Suppressor macrophage treated with lipopolysaccharide for 4 hours (primary cell): ENCODE measurements around the gene BRIP1.
"Not testable (repeated sequence)": the region's sequence is repeated elsewhere in the genome, so short reads cannot be mapped to it uniquely, and the experiment has no call there.

Source experiments
- DNase-seq: peaks from one replicate; pipeline ENCODE4 v3.0.0-alpha.2; 2020

BRIP1 gene

DNA sequence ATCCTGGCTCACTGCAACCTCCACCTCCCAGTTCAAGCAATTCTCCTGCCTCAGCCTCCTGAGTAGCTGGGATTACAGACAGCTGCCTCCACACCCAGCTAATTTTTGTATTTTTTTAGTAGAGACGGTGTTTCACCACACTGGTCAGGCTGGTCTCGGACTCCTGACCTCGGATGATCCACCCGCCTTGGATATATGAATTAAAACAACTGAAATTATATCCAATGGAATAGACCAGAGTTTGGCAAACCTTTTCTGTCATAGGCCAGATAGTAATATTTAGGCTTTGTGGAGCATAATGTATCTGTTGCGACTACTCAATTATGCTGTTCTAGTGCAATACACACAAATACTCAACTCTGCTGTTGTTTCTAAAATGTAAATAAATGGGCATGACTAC, 178.5 kb downstream of the BRIP1 start:
- DNase-seq = no peak

DNA sequence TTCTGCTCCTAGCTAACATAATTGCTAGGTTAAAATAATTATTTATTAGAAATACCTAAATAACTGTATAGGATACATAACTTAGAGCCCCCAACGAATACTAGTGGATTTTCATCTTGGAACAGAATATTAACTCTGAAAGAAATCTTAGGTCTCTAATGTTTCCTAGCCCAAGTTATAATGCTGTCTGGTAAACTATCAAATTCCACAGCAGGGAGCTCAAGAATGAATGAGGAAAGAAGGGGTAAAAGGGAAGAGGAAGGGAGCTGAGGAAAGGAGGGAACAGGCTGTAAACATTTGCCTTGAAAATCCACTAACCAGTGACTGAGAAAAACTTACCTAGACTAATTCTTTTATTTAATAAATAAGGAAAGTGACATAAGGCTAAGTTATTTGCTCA, 179.2 kb downstream of the BRIP1 start:
- no peak for DNase-seq

DNA sequence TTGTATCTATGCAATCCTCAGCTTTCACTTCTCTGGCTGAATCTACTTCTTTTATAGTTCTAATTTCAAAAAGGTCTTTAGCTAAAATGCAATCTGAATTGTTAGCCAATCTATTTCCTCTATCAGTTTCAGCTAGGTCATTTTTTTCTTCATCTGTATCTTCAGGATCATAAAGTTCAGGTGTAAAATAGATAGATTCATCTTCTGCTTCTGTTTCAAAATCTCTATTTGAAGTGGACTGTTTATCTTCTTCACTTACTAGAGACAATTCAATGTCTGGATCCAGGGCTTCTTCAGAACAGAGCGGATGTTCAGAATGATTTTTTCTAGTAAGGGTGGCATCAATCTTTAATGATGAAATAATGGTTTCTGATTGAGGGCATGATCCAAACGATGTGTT, 179.9 kb downstream of the BRIP1 start:
- no peak for DNase-seq

DNA sequence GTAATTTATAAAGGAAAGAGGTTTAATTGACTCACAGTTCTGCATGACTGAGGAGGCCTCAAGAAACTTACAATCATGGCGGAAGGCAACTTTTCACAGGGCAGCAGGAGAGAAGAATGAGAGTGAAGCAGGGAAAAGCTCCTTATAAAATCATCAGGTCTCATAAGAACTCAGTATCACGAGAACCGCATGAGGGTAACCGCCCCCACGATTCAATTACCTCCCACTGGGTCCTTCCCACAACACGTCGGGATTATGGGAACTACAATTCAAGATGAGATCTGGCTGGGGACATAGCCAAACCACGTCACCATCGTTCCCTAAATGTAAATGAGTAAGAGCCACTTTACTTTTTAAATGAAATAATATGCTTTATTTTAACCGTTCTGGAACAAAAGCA, 182.4 kb downstream of the BRIP1 start:
- DNase-seq = no peak

DNA sequence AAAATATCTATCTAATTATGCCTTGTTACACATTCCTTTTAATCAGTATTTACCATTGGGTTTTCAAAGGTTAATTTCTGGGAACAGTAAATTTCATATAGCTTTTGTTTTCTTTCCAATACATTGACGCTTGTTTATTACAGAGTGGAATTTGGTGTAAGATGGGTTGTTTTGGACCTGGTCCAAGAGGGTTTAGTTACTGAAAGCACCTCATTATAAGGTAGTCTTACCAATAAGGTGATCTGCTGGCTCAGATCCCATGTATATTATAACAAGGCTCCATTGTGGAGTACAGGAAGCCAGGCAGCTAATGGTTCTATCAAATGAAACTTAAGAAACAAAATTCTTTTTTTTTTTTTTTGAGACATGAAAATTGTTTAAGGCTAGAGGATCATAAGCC, 185.0 kb downstream of the BRIP1 start:
- no peak for DNase-seq

DNA sequence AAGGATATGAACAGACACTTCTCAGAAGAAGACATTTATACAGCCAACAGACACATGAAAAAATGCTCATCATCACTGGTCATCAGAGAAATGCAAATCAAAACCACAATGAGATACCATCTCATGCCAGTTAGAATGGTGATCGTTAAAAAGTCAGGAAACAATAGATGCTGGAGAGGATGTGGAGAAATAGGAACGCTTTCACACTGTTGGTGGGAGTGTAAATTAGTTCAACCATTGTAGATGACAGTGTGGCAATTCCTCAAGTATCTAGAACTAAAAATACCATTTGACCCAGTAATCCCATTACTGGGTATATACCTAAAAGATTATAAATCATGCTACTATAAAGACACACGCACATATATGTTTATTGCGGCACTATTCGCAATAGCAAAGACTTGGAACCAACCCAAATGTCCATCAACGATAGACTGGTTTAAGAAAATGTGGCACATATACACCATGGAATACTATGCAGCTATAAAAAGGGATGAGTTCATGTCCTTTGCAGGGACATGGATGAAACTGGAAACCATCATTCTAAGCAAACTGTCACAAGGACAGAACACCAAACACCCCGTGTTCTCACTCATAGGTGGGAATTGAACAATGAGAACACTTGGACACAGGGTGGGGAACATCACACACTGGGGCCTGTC, 186.0 kb downstream of the BRIP1 start:
- DNase-seq = not testable (repeated sequence)

DNA sequence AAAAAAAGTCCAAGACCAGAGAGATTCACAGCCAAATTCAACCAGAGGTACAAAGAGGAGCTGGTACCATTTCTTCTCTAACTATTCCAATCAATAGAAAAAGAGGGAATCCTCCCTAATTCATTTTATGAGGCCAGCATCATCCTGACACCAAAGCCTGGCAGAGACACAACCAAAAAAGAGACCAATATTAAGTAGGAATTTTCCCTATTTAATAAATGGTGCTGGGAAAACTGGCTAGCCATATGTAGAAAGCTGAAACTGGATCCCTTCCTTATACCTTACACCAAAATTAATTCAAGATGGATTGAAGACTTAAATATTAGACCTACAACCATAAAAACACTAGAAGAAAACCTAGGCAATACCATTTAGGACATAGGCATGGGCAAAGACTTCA, 186.8 kb downstream of the BRIP1 start:
- DNase-seq = not testable (repeated sequence)

DNA sequence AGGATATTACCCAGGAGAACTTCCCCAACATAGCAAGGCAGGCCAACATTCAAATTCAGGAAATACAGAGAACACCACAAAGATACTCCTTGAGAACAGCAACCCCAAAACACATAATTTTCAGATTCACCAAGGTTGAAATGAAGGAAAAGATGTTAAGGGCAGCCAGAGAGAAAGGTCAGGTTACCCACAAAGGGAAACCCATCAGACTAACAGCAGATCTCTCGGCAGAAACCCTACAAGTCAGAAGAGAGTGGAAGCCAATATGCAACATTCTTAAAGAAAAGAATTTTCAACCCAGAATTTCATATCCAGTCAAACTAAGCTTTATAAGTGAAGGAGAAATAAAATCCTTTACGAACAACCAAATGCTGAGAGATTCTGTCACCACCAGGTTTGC, 188.7 kb downstream of the BRIP1 start:
- DNase-seq = not testable (repeated sequence)

DNA sequence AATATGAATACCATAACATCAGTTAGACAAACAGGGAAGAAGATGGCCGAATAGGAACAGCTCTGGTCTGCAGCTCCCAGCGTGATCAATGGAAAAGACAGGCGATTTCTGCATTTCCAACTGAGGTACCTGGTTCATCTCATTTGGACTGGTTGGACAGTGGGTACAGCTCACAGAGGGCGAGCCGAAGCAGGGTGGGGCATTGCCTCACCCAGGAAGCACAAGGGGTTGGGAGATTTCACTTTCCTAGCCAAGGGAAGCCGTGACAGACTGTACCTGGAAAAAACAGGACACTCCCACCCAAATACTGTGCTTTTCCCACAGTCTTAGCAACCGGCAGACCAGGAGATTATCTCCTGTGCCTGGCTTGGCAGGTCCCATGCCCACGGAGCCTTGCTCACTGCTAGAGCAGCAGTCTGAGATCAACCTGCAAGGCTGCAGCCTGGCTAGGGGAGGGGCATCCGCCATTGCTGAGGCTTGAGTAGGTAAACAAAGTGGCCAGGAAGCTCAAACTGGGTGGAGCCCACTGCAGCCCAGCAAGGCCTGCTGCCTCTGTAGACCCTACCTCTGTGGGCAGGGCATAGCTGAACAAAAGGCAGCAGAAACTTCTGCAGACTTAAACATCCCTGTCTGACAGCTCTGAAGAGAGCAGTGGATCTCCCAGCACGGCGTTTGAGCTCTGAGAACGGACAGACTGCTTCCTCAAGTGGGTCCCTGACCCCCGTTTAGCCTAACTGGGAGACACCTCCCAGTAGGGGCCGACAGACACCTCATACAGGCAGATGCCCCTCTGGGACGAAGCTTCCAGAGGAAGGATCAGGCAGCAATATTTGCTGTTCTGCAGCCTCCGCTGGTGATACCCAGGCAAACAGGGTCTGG, 190.1 kb downstream of the BRIP1 start:
- DNase-seq = not testable (repeated sequence)

DNA sequence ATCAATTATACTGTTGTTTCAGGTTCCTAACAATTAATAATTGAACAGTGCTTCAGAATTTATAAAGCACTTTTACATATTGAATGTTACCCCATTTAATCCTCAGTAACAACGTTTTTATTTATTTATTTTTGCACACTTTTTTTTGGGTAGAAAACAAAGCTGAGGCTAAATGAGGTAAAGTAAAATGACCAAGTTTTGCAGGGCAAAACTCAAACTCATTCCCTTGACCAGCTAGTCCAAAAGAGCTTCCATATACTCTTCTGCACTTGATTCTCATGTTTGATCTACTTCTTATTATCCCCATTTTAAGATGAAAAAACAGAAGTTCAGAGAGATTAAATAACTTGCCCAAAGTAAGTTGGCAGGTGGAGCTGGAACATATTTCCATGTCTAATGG, 191.2 kb downstream of the BRIP1 start:
- DNase-seq = no peak

DNA sequence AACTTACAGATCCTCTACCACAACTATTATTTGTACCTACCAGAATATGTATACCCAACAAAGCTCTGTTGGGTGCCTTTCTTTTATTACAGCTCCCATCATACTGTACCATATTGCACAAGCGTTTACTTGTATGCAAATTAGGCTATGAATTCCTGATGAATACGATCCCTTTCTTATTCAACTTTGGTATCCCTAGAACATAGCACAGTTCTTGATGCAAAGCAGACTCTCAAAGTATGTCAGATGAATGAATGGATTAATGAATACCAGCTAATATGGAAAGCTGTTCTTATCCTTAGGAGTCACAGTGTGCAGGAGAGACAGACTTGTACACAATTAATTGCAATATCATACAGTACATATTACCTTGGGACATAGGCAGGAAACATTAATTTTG, 192.6 kb downstream of the BRIP1 start:
- no peak for DNase-seq

DNA sequence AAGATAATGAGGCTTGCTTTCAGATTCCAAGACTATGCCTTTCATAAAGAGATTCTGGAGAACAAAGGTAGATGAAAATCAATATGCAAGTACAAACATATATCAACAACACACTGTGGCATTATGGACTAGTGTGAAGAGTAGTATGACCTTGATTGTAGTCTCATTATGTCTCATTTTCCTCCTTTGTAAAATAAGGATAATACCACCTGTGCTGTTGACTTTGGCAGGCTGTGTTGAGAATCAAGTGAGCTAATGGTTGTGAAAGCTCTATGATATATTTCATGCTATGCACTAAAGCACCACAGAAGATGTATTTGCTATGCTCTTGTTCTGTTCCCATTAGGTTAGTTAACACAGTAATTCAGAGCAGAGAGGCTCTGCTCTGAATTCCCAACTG, 193.8 kb downstream of the BRIP1 start:
- DNase-seq = no peak

DNA sequence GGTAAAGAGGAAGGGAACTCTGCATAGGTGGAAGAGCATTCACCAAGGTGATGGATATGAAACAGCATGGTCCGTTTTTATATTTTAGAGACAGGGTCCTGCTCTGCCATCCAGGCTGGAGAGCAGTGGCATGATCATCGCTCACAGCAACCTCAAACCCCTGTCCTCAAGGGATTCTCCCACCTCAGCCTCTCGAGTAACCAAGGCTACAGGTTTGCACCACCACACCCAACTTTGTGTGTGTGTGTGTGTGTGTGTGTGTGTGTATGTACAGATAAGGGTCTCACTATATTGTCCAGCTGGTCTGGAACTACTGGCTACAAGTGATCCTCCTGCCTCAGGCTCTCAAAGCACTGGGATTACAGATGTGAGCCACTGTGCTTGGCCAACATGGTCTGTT, 194.8 kb downstream of the BRIP1 start:
- no peak for DNase-seq

DNA sequence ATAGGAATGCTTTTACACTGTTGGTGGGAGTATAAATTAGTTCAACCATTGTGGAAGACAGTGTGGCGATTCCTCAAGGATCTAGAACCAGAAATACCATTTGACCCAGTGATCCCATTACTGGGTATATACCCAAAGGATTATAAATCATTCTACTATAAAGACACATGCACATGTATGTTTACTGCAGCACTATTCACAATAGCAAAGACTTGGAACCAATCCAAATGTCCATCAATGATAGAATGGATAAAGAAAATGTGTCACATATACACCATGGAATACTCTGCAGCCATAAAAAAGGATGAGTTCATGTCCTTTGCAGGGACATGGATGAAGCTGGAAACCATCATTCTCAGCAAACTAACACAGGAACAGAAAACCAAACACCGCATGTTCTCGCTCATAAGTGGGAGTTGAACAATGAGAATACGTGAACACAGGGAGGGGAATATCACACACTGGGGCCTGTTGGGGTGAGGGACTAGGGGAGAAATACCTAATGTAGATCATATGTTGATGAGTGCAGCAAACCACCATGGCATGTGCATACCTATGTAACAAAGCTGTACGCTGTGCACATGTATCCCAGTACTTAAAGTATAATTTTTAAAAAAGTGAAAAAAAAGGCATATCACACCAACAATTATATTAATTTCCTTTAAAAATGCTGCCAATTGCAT, 196.8 kb downstream of the BRIP1 start:
- DNase-seq = not testable (repeated sequence)

DNA sequence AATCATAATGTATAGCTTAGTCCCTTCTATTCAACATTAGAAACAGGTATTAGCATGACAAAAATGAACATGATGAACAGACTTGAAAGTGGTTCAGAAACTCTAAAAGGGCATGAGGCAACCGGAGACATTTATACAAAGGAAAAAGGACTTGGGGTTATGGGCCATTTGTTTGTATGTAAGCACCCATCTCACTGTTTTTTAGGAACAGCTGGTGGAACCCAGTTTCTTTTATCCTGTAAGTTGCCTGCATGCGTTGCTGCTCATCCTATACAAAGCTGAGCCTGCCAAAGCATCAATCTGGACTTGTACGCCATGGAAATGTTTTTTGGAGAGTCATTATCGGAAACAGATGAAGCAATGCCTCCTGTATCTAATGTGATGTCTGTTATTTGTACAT, 200.0 kb downstream of the BRIP1 start:
- DNase-seq = no peak

DNA sequence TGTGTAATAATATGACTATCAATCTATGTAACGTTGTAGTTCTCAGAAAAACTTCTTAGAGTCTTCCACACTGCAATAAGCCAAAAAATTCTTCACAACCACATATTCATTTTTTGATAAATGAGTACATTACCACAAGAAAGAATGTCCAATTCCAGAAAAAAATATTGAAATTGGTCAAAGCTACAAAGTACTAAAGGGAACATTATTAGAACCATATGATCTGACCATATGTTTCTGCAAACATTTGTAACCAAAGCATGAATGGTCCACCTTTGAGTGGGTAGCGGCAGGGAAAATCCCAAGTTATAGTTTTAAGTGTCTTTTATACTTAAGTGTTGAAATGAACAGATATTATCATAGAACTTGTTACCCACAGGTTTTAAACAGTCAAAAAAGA, 200.6 kb downstream of the BRIP1 start:
- no peak for DNase-seq

DNA sequence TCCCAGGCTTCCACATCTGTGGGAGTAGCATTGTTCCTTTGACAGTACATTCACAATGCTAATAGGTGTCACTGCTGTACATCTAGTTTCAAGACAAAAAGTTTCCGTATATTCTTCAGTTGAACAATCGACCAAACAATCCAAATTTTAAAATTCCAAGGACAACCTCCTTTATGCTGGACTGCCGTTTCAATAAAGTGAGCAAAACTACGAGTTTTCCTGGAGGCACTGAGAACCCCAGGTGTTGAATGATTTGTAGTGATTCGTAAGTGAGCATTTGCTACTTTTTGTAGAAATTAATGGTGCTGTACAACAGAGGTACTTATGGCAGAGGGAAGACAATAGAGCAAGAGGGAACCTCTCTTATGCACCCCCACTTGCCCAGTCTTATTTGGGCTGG, 201.1 kb downstream of the BRIP1 start:
- no peak for DNase-seq

DNA sequence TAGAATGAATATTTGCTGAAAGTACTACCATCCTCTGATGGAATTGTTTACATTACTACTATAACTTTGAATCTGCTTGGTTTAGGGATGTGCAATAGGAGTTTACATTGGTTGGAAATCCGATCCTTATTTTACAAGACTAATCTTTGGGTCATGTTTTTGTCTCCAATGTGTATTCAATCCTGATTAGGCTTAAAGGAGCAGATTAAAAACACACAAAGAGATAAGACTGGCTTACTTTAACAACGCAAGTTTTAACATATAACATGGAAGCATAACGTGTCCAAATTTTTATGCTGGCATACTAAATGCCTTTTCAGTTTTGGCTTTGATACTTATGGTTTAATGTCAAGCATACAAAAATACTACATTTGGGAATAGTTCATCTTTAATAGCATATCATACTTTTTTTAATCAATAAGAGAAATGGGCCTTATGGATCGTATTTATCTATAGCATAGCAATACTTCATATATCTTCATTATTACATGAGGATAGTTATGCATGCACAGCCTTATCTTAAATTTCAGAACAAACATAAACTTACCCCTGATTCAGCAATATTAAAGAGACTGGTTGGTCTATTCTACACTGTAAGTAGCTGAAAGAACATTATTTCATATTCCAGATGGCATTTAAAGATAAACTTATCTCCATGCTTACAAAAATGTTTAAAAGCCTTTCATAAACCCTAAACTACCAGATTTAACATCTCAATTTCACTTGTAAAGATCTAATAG, 202.4 kb downstream of the BRIP1 start:
- DNase-seq = no peak

DNA sequence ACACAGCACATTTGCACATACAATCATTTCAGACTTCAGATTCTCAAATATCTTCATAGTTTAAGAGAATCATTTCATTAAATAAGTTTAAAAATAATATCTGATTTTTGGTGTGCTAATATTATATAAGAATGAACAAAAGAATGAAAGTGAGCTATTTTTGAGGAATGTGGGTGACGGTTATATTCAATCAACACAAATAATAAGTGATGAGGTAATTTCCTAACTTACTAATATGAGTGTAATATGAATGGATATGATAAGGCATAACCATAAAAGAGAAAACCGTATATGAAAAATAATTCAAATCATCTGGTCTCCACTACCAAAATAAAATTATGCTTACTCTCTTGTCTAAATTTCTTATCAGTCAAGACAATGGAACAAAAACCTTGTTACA, 203.9 kb downstream of the BRIP1 start:
- DNase-seq = no peak

DNA sequence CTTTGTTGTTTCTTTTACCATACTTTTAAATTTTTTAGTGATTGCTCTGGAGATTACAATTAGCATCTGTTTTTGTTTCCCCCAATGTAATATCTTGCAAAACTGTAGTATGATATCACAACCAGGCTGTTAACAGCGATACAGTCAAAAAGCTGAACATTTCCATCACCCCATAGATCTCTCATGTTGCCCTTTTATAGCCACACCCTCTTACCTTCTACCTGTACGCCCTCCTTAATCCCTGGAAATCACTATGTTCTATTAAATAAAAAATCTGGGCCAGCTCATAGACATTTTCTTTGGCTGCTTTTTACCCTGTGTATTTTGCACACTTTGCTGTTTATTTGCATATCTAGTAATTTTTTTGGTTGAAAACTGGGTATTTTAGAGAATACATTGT, 205.1 kb downstream of the BRIP1 start:
- DNase-seq = no peak

DNA sequence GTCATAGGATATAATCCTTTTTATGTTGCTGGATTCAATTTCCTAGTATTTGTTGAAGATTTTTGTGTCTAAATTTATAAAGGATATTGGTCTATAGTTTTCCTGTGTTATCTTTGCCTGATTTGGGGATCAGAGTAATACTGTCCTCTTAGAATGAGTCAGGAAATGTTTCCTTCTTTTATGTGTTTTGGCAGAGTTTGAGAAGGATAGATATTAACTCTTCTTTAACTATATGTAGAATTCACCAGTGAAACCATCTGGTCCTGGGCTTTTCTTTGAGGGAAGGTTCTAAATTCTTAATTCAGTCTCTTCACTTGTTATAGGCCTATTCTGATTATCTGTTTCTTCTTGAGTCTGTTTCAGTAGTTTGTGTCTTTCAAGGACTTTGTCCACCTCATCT, 206.0 kb downstream of the BRIP1 start:
- DNase-seq = no peak

DNA sequence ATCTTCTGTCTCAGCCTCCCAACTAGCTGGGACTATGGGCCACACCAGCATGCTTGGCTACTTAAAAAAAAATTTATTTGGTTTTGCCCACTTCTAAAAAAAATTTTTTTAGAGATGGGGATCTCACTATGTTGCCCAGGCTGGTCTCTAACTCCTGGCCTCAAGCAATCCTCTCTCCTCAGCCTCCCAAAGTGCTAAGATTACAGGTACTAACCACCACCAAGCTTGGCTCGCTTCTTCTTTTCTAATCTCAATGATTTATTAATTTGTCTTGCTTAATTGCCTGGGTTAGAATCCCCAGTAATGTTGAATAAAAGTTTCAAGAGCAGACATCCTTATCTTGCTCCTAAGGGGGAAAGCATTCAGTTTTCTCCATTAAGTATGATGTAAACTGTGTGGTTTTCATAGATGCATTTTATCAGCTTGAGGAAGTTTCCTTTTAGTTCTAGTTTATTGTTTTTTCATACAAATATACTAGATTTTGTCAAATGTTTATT, 206.6 kb downstream of the BRIP1 start:
- no peak for DNase-seq

DNA sequence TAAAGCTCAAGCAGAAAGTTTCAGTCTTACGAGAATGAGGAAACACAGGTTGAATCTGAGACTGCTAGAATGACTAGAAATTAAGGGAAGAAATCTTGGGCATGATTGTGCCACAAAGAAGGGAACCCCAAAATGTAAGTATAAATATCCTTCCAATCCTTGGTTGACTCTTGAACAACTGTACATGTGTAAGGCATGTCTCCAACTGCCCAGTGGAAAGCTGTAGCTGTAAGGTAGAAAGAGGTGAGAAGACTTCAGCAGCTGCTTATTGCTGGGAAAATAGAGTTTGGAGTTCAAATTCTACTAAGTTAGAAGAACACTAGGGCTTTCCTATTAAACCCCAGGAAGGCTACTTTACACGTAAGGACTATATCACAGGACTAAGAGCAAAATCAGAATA, 212.6 kb downstream of the BRIP1 start:
- no peak for DNase-seq
